ENCODE measurements around the gene SKOR2. TPM values are rescaled to one million over a fixed set of nuclear protein-coding genes. Genes with fewer than 3 reads are reported as not detected.

The SKOR2 gene
- total RNA-seq, 2 experiments from 2014 or later = not detected

DNA sequence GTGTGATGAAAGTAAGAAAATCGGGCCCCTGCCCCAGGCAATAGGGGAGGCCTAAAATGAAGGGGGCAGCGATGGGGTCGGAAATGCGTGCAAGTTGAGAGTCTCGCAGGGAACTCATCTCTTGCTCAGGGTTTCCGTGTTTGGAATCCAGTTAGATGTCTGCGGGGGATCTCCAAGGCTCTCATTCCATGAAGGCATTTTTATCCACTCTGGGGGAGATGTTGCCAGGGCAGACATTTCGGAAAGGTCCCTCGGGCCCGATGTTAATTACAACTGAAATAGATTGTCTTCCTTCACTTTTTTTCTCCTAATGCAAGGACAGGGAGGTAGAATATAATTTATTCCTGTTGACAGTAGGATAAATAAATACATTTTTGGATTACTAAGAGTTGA, 12.8 kb upstream of the SKOR2 start:
- ChIA-PET CTCF (no interaction called here), POLR2A (no interaction called here)
- H3K4me1 Mint-ChIP-seq (ENCODE audit: low read depth) = peaks cover 8% of the 10 kb centered on the region
- no peak overlapping the region for H3K27ac Mint-ChIP-seq
- Histone ChIP-seq H3K9me3 (ENCODE audit: control insufficient read depth in 1 of 2, insufficient read depth in 1 of 2, low read length in 2 of 2) (peaks cover 0 to 43% of the 10 kb centered on the region in 2 experiments), H3K27ac (ENCODE audit: low read depth in 1 of 2, low read length in 2 of 2) (no peak overlapping the region), H3K27me3 (ENCODE audit: control insufficient read depth in 1 of 2, insufficient read depth in 2 of 2, low read length in 2 of 2) (peaks cover 50 to 79% of the 10 kb centered on the region in 2 experiments), H3K36me3 (ENCODE audit: insufficient read depth, low read length) (no peaks in the 10 kb centered on the region), H3K4me3 (ENCODE audit: low read length) (no peak overlapping the region), H3K4me1 (ENCODE audit: insufficient read depth, low read length) (peaks cover 4% of the 10 kb centered on the region)
- peaks cover 92% of the 10 kb centered on the region for H3K27me3 Mint-ChIP-seq
- DNase-seq (no peak), ATAC-seq (ENCODE audit: poor library complexity) (no peak)
- no peak overlapping the region for H3K4me3 Mint-ChIP-seq
- H3K9me3 Mint-ChIP-seq = no peaks in the 10 kb centered on the region
- no peaks in the 10 kb centered on the region for H3K36me3 Mint-ChIP-seq (ENCODE audit: low read depth)
- intact Hi-C loops (cut with DNase I, micrococcal nuclease) = no loop called here
- TF ChIP-seq, protein P1, sequence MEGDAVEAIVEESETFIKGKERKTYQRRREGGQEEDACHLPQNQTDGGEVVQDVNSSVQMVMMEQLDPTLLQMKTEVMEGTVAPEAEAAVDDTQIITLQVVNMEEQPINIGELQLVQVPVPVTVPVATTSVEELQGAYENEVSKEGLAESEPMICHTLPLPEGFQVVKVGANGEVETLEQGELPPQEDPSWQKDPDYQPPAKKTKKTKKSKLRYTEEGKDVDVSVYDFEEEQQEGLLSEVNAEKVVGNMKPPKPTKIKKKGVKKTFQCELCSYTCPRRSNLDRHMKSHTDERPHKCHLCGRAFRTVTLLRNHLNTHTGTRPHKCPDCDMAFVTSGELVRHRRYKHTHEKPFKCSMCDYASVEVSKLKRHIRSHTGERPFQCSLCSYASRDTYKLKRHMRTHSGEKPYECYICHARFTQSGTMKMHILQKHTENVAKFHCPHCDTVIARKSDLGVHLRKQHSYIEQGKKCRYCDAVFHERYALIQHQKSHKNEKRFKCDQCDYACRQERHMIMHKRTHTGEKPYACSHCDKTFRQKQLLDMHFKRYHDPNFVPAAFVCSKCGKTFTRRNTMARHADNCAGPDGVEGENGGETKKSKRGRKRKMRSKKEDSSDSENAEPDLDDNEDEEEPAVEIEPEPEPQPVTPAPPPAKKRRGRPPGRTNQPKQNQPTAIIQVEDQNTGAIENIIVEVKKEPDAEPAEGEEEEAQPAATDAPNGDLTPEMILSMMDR (IDR thresholded peaks at IDR 0.05) = no peak

DNA sequence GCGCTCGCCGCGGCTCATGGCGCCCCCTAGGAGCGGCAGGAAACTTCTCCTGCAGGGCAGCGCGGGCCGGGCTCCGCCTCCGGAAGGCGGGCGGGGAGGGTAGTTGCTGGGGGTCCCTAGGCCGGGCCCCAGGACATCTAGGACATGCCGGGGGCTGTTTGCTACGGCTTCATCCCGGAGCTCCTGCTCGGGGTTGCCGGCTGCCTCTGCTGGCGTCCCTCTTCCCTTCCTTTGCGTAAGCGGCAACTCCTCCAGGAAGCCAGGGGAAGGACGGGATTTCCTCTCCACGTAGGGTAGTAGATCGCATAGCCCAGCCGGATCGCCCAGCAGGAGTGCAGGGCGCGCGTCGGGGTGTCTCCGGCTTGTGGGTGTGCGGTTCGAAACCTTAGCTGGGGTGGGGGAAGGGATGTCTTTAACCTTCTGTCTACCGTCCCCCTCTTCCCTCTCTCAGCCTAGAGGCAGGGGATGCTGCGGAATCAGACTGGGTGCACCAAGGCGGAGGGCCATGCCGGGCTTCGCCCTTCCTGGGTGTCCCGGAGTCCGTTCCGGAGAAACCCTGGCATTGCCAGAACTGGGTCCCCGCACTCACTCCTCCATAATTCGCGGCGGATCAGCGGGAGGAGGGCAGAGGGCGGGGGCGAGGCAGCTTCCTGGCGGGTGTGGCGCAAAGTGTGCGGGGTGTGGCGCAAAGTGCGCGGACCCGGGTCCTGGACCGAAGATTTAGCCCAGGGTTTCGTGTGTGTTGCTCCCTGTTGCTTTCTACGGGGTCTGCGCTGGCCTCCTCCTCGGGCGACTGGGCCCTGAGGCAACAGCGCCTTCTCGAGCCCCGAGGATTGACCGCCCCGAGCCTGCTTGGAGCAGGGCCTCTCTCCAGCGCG, 12.2 kb upstream of the SKOR2 start:
- ChIA-PET POLR2A (no interaction called here), CTCF (no interaction called here)
- Histone ChIP-seq H3K4me3 (ENCODE audit: low read length) (no peak overlapping the region), H3K27ac (ENCODE audit: low read depth in 1 of 2, low read length in 2 of 2) (no peak overlapping the region), H3K27me3 (ENCODE audit: control insufficient read depth in 1 of 2, insufficient read depth in 2 of 2, low read length in 2 of 2) (peaks cover 57 to 85% of the 10 kb centered on the region in 2 experiments), H3K9me3 (ENCODE audit: control insufficient read depth in 1 of 2, insufficient read depth in 1 of 2, low read length in 2 of 2) (peaks cover 0 to 43% of the 10 kb centered on the region in 2 experiments), H3K4me1 (ENCODE audit: insufficient read depth, low read length) (peaks cover 4% of the 10 kb centered on the region), H3K36me3 (ENCODE audit: insufficient read depth, low read length) (no peaks in the 10 kb centered on the region)
- ATAC-seq (ENCODE audit: poor library complexity) = no peak
- intact Hi-C loops (cut with DNase I, micrococcal nuclease) = no loop called here
- no peak for DNase-seq
- no peaks in the 10 kb centered on the region for H3K36me3 Mint-ChIP-seq (ENCODE audit: low read depth)
- TF ChIP-seq, protein P1 (IDR thresholded peaks at IDR 0.05) = no peak
- H3K27ac Mint-ChIP-seq = no peak overlapping the region
- no peaks in the 10 kb centered on the region for H3K9me3 Mint-ChIP-seq
- H3K4me1 Mint-ChIP-seq (ENCODE audit: low read depth) = peaks cover 8% of the 10 kb centered on the region
- H3K4me3 Mint-ChIP-seq = no peak overlapping the region
- peaks cover 92% of the 10 kb centered on the region for H3K27me3 Mint-ChIP-seq

DNA sequence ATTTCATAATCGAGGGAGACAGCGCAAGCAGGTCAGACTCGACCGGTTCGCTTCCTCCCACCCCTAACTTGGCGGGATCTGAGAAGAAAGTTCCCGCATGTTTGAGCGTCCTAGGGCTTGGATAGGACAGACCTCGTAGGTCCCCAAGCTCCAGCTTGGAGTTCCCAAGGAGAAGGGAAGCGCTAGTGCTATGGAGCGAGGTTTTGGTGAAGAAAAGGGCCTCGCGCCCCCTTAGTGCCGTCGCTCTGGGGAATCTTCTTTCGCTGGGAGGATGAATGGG, 11.6 kb upstream of the SKOR2 start:
- Mint-ChIP-seq H3K9me3 (no peaks in the 10 kb centered on the region), H3K4me3 (no peak overlapping the region), H3K36me3 (ENCODE audit: low read depth) (no peaks in the 10 kb centered on the region), H3K4me1 (ENCODE audit: low read depth) (peaks cover 8% of the 10 kb centered on the region), H3K27me3 (peaks cover 92% of the 10 kb centered on the region), H3K27ac (no peak overlapping the region)
- CTCF ChIA-PET = no interaction called here
- POLR2A ChIA-PET = no interaction called here
- ATAC-seq (ENCODE audit: poor library complexity) (no peak), DNase-seq (no peak)
- Histone ChIP-seq H3K4me3 (ENCODE audit: low read length) (no peak overlapping the region), H3K9me3 (ENCODE audit: control insufficient read depth in 1 of 2, insufficient read depth in 1 of 2, low read length in 2 of 2) (peaks cover 0 to 43% of the 10 kb centered on the region in 2 experiments), H3K27me3 (ENCODE audit: control insufficient read depth in 1 of 2, insufficient read depth in 2 of 2, low read length in 2 of 2) (peaks cover 60 to 83% of the 10 kb centered on the region in 2 experiments), H3K4me1 (ENCODE audit: insufficient read depth, low read length) (peaks cover 4% of the 10 kb centered on the region), H3K27ac (ENCODE audit: low read depth in 1 of 2, low read length in 2 of 2) (no peak overlapping the region), H3K36me3 (ENCODE audit: insufficient read depth, low read length) (no peaks in the 10 kb centered on the region)
- TF ChIP-seq, protein P1 (IDR thresholded peaks at IDR 0.05) = no peak
- intact Hi-C loops (cut with DNase I, micrococcal nuclease) = no loop called here

Measured in CD4-positive, alpha-beta T cell (primary cell).